MCF 10A (cell line): ENCODE measurements around the gene KLHL36. TPM values are rescaled to one million over a fixed set of nuclear protein-coding genes. Genes with fewer than 3 reads are reported as not detected.

Experiments used
- BruUV-seq: library from RNA; stranded (reverse); fragments of 400-500 nt; replicated peaks from 2 replicates; lab custom pipeline; 2021; lab: Mats Ljungman, UMichigan
- CTCF ChIA-PET: fragments of 300-600 bp; sonication (Branson Sonifier 250); formaldehyde crosslinking; extraction: SDS; loops from one replicate; lab custom pipeline; 2021; ENCODE audit warnings: antibody characterized with exemption, inconsistent platforms; lab: Yijun Ruan, JAX
- POLR2A ChIA-PET: fragments of 300-600, 350-650 bp; sonication (Branson Sonifier 250); formaldehyde crosslinking; extraction: SDS; loops from one replicate; lab custom pipeline; 2020; ENCODE audit warnings: antibody characterized with exemption, inconsistent platforms; lab: Yijun Ruan, JAX
- DNase-seq: peaks from one replicate; pipeline ENCODE4 v3.0.0-alpha.2; 2018; ENCODE audit not compliant: unreplicated experiment
- H3K27ac Mint-ChIP-seq: one replicate; pipeline ENCODE4 v1.8.0; 2022; ENCODE audit warnings: mild to moderate bottlenecking, low read depth, mixed read lengths; ENCODE audit not compliant: unreplicated experiment
- H3K27me3 Mint-ChIP-seq: one replicate; pipeline ENCODE4 v1.8.0; 2022; ENCODE audit warnings: mixed read lengths; ENCODE audit not compliant: insufficient read depth, unreplicated experiment
- H3K36me3 Mint-ChIP-seq: one replicate; pipeline ENCODE4 v1.8.0; 2022; ENCODE audit warnings: mild to moderate bottlenecking, moderate library complexity, mixed read lengths; ENCODE audit not compliant: insufficient read depth, unreplicated experiment
- H3K4me1 Mint-ChIP-seq: one replicate; pipeline ENCODE4 v1.8.0; 2022; ENCODE audit warnings: mixed read lengths; ENCODE audit not compliant: insufficient read depth, unreplicated experiment
- H3K4me3 Mint-ChIP-seq: one replicate; pipeline ENCODE4 v1.8.0; 2022; ENCODE audit warnings: mild to moderate bottlenecking, moderate library complexity, mixed read lengths; ENCODE audit not compliant: unreplicated experiment
- H3K9me3 Mint-ChIP-seq: one replicate; pipeline ENCODE4 v1.8.0; 2022; ENCODE audit warnings: mixed read lengths; ENCODE audit not compliant: unreplicated experiment
- CTCF ChIP-seq: fragments of 200-600 bp; IDR thresholded peaks from one replicate; pipeline ENCODE4 v1.8.0; 2022; ENCODE audit warnings: antibody characterized with exemption, mild to moderate bottlenecking; ENCODE audit not compliant: unreplicated experiment
- intact Hi-C: fragments of 100-400 bp; cut with micrococcal nuclease; formaldehyde crosslinking; loops from 2 replicates; pipeline ENCODE4 v1.14.1; 2022
- total RNA-seq: library from RNA; stranded (reverse); gene quantifications from 2 replicates; pipeline ENCODE4 v1.2.3, GENCODE V29; 2022

The KLHL36 gene
- total RNA-seq, 1 experiment from 2014 or later, result 38.4 TPM

DNA sequence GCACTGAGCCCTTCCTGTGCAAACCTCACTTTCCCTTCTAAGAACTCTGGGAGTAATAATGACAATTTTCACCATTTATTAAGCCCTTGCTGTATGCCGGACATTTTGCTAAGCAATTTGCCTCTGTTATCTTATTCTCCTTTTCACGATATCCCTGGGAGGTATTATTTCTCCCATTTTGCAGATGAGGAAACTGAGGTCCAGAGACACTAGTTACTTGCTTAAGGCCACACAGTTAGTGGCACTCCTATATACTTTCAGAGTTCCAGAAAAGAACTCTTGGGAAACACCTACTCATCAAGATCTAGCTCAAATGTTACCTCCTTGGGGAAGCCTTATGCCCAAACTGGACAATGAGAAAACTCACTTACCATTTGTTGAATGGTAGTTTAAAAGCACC is 46.7 kb downstream of the KLHL36 start:
- DNase-seq, result no peak
- H3K27ac Mint-ChIP-seq, result no peak overlapping the region
- no peaks in the 10 kb centered on the region for H3K9me3 Mint-ChIP-seq
- no peak overlapping the region for H3K4me3 Mint-ChIP-seq
- CTCF ChIA-PET, result interaction anchor here (1.2 to 1.6 kb wide), 4 partner anchors 23 to 72 kb away, joined by 3 to 7 read pairs (median 5); no protein-coding TSS in a partner anchor
- intact Hi-C loops, result no loop called here
- no peak for TF ChIP-seq CTCF
- H3K36me3 Mint-ChIP-seq, result peaks cover 4% of the 10 kb centered on the region
- no peaks in the 10 kb centered on the region for H3K4me1 Mint-ChIP-seq
- no peaks in the 10 kb centered on the region for H3K27me3 Mint-ChIP-seq
- POLR2A ChIA-PET, result interaction anchor here (1.3 kb wide), 1 partner anchor 30 kb away, joined by 3 read pairs; no protein-coding TSS in a partner anchor
- BruUV-seq, result no TSS peak

GRCh38 chr16:84699147-84699711 is 50.9 kb downstream of the KLHL36 start:
- no peaks in the 10 kb centered on the region for H3K27me3 Mint-ChIP-seq
- intact Hi-C loops, result no loop called here
- ChIA-PET POLR2A (no interaction called here), CTCF (no interaction called here)
- peak overlapping the region; percentile 87 for H3K4me3 Mint-ChIP-seq
- H3K4me1 Mint-ChIP-seq, result peaks cover 9% of the 10 kb centered on the region
- H3K9me3 Mint-ChIP-seq, result no peaks in the 10 kb centered on the region
- H3K36me3 Mint-ChIP-seq, result no peaks in the 10 kb centered on the region
- no peak for DNase-seq
- BruUV-seq, result no TSS peak
- peak overlapping the region; percentile 85 for H3K27ac Mint-ChIP-seq
- no peak for TF ChIP-seq CTCF

GRCh38 chr16:84699712-84700445 is 51.6 kb downstream of the KLHL36 start, which contains the start of gene USP10:
TSS of gene USP10 (plus strand) at chr16:84700000. CDS start at chr16:84700091, 91 bp downstream.
- DNase-seq, result peak; percentile 79
- POLR2A ChIA-PET, result interaction anchor here (0.6 to 6.7 kb wide), 11 partner anchors 10 to 327 kb away, joined by 3 to 66 read pairs (median 4); partner anchors contain the start of gene KLHL36
- H3K36me3 Mint-ChIP-seq, result peaks cover 1% of the 10 kb centered on the region
- no peaks in the 10 kb centered on the region for H3K9me3 Mint-ChIP-seq
- no peak for TF ChIP-seq CTCF
- H3K4me1 Mint-ChIP-seq, result peaks cover 10% of the 10 kb centered on the region
- H3K27ac Mint-ChIP-seq, result peak within 1 kb of the TSS; percentile 85
- H3K4me3 Mint-ChIP-seq, result peak within 1 kb of the TSS; percentile 87
- intact Hi-C loops, result no loop called here
- no TSS peak for BruUV-seq
- CTCF ChIA-PET, result interaction anchor here (0.8 to 2.0 kb wide), 7 partner anchors 12 to 193 kb away, joined by 3 to 20 read pairs (median 4); no protein-coding TSS in a partner anchor
- no peaks in the 10 kb centered on the region for H3K27me3 Mint-ChIP-seq
